Measurements from ENCODE around the gene MGP. TPM values are rescaled to one million over a fixed set of nuclear protein-coding genes. Genes with fewer than 3 reads are reported as not detected.

The MGP gene
- total RNA-seq, 1 donor from 2014 or later, result 369 TPM

DNA sequence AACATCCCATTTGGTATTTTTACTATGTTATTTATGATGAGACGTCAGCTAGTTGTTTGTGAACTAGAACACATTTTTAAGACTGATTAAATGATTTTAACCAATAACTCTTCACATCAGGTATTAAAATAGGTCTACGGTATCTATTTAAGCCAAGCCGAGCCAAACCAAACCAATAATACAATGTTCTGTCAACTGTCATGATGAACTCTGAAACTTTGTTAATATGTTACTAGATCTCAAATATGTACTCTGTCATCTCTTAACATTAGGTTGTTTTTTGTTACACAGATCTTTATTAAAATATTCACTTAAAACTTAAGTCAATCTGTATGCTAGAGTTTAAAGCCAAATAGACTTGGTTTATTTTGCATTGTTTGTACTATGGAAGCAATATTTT is 43.3 kb downstream of the MGP start:
- no peak for ATAC-seq
- DNase-seq (ENCODE audit: missing footprints), result no peak
- intact Hi-C loops (cut with DNase I), result loop anchor here (5.0 to 10.0 kb wide), 3 partner anchors 122 to 432 kb away; partner anchors contain the start of genes ARHGDIB and RERG

DNA sequence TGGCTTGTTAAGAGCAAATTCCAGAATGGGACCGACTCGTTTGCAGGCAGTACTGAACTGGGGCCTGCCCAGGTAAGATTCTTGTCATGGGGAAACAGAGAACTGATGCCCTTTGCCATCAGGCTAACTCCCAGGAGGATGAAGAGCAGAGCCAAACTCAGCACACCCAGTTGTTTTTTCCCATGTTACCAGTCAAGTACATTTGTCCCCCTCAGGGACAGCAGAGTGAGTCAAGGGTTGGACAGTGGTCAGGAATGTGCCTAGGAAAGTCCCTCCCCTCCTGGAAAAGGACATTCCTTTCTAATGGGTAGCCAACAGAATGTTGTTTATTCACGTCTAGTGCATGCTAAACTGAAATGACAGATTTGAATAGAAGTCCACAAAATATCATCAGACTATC is 43.9 kb downstream of the MGP start:
- DNase-seq (ENCODE audit: missing footprints) (peak; percentile 43), ATAC-seq (peak; percentile 91)
- intact Hi-C loops (cut with DNase I), result loop anchor here (2.0 to 10.0 kb wide), 4 partner anchors 67 to 433 kb away; partner anchors contain the start of genes ARHGDIB and RERG

DNA sequence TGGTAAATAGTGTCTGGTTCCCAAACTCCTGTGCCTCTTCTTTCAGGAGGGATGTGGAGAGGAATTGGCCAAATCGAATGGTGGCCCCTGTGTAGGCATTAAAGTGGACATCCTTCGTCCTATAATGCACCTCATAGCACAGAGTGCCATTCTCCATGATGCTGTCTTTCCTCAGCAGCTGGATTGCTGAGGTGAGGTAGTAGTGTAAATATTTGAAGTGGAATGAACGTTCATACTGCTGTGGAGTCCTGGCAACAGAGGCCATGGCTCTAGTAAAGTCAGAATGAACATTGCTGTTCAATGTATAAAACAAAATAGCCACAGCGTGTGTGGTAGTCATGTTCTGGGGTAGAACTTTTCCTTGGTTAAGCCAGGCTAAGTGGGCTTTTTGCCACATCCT is 45.0 kb downstream of the MGP start:
- intact Hi-C loops (cut with DNase I), result loop anchor here (2.0 to 10.0 kb wide), 4 partner anchors 66 to 434 kb away; partner anchors contain the start of genes ARHGDIB and RERG
- ATAC-seq, result no peak
- DNase-seq (ENCODE audit: missing footprints), result no peak

GRCh38 chr12:14839262-14839661 is 46.4 kb downstream of the MGP start:
- intact Hi-C loops (cut with DNase I), result no loop called here
- ATAC-seq, result no peak
- DNase-seq (ENCODE audit: missing footprints), result no peak

- intact Hi-C loops (cut with DNase I), result no loop called here
- ATAC-seq, result peak; percentile 76
- no peak for DNase-seq (ENCODE audit: missing footprints)
These were observed 49.1 kb downstream of the MGP start for GRCh38 chr12:14836336-14837210.

DNA sequence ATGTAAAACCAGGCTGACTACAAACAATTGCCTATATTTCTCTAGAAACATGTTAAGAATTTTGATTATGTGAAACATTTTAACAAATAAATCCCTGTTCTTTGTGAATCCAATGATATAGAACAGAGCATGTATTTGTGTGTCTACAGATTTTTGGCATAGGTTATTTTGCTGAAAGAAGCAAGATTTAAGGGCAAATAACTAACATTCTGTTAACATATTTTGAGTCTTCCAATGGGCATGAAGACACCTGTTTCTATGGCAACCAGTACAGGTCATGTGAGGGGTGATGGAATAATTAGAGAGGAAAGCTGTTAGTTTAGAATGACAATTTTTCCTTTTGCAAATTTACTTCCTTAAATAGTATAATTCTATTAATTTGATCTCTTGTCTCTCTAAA is 51.1 kb downstream of the MGP start:
- ATAC-seq (no peak), DNase-seq (ENCODE audit: missing footprints) (no peak)
- intact Hi-C loops (cut with DNase I), result no loop called here

DNA sequence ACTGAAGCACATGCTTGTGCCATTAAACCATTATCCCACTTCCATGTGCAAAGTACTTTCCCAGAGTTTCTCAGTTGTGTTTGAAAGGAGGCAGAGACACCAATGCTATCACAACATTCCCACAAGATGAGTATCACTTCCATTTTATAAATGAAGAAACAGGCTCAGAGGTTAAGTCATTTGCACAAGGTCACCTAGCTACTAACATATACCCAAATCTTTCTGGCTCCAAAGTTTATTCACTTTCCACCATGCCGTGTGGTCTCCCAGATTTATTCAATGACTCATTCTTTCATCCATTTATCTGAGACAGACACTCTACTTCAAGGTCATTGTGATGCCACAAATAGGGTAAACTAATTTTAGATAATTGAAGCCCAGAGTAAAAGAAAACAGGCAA is 51.7 kb downstream of the MGP start:
- ATAC-seq (no peak), DNase-seq (ENCODE audit: missing footprints) (no peak)
- intact Hi-C loops (cut with DNase I), result no loop called here

GRCh38 chr12:14833336-14833735 is 52.3 kb downstream of the MGP start:
- no peak for ATAC-seq
- intact Hi-C loops (cut with DNase I), result no loop called here
- DNase-seq (ENCODE audit: missing footprints), result no peak

Other genes with a start within 250 kb of the MGP start
- gene GUCY2C, start 189.3 kb downstream of the MGP start, total RNA-seq, result not detected
- 48.0 TPM for gene WBP11, start 82.4 kb downstream of the MGP start, total RNA-seq
- gene C12orf60, start 82.2 kb downstream of the MGP start, total RNA-seq, result 2.0 TPM
- 0.30 TPM for gene SMCO3, start 71.7 kb downstream of the MGP start, total RNA-seq
- 5.6 TPM for gene ART4, start 42.3 kb downstream of the MGP start, total RNA-seq
- gene ERP27, start 52.7 kb upstream of the MGP start, total RNA-seq, result 0.19 TPM
- 72.1 TPM for gene ARHGDIB, start 75.7 kb upstream of the MGP start, total RNA-seq
- not detected for gene PDE6H, start 87.2 kb upstream of the MGP start, total RNA-seq